Measurements from ENCODE around the gene CCNY. TPM values are rescaled to one million over a fixed set of nuclear protein-coding genes. Genes with fewer than 3 reads are reported as not detected.

CCNY gene
- total RNA-seq, 1 donor from 2014 or later: 85.9 TPM

DNA sequence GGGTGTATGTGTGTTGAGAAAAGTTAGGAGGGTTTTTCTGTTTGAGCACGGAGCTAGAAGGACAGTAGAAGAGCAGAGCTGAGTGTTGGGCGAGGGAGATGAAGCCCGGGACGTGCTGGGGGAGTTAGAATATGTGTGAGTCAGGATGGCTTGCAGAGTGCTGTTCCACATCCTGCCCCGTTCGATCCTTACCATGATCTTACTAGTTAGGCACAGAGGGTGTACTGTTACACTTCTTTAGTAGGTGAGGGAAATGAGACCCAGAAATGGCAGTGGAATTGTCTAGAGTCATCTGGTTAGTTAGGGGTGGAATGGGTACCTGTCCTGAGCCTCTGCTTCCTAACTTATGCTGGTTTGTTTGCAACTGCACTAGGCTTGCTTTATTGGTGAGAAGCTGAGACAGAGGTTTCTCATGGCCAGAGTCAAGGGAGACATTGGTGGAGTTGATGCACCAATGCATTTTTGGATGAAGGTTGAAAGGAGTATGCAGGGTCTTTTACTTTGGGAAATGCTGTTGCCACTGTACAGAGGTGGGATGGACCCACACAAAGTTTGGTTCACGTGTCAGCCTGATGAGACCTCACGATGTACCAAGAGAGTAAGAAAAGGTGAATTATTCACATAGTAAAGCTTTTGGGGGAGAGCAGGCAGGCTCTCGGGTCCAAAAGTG is 42.4 kb downstream of the CCNY start:
- Mint-ChIP-seq H3K27ac (ENCODE audit: unreplicated experiment) (peak overlapping the region; percentile 84), H3K27me3 (ENCODE audit: low read depth, unreplicated experiment) (no peaks in the 10 kb centered on the region), H3K9me3 (ENCODE audit: unreplicated experiment) (no peaks in the 10 kb centered on the region), H3K36me3 (ENCODE audit: low read depth, unreplicated experiment) (peaks cover 7% of the 10 kb centered on the region), H3K4me1 (ENCODE audit: low read depth, unreplicated experiment) (peaks cover 48% of the 10 kb centered on the region), H3K4me3 (ENCODE audit: unreplicated experiment) (peak overlapping the region; percentile 74)
- Histone ChIP-seq H3K27ac (ENCODE audit: low read depth, low read length) (peak overlapping the region; percentile 33), H3K27me3 (ENCODE audit: insufficient read depth, low read length) (no peaks in the 10 kb centered on the region), H3K4me3 (ENCODE audit: insufficient read depth, low read depth, low read length) (no peak overlapping the region), H2AFZ (ENCODE audit: low read depth, low read length) (no peak overlapping the region), H3K4me2 (ENCODE audit: low read length) (peak overlapping the region; percentile 61), H3K9me3 (ENCODE audit: insufficient read depth, low read depth, low read length) (no peaks in the 10 kb centered on the region), H3K36me3 (ENCODE audit: insufficient read depth, low read length) (no peaks in the 10 kb centered on the region), H3K9ac (ENCODE audit: low read length) (peak overlapping the region; percentile 3), H4K20me1 (ENCODE audit: insufficient read depth, low read length) (peaks cover 76% of the 10 kb centered on the region), H3K79me2 (ENCODE audit: insufficient read depth, low read length) (peaks cover 100% of the 10 kb centered on the region), H3K4me1 (ENCODE audit: insufficient read depth, low read length) (peaks cover 29% of the 10 kb centered on the region)
- no peak for TF ChIP-seq EZH2 (IDR thresholded peaks at IDR 0.05; ENCODE audit: insufficient read depth, low read length)
- TF ChIP-seq, protein P1, sequence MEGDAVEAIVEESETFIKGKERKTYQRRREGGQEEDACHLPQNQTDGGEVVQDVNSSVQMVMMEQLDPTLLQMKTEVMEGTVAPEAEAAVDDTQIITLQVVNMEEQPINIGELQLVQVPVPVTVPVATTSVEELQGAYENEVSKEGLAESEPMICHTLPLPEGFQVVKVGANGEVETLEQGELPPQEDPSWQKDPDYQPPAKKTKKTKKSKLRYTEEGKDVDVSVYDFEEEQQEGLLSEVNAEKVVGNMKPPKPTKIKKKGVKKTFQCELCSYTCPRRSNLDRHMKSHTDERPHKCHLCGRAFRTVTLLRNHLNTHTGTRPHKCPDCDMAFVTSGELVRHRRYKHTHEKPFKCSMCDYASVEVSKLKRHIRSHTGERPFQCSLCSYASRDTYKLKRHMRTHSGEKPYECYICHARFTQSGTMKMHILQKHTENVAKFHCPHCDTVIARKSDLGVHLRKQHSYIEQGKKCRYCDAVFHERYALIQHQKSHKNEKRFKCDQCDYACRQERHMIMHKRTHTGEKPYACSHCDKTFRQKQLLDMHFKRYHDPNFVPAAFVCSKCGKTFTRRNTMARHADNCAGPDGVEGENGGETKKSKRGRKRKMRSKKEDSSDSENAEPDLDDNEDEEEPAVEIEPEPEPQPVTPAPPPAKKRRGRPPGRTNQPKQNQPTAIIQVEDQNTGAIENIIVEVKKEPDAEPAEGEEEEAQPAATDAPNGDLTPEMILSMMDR (IDR thresholded peaks at IDR 0.05; ENCODE audit: insufficient read depth, low read depth, low read length): no peak
- FAIRE-seq: peak; percentile 45
- DNase-seq (ENCODE audit: low read depth): peak; percentile 59

GRCh38 chr10:35379226-35380137 is 43.2 kb downstream of the CCNY start:
- H4K20me1 ChIP-seq (ENCODE audit: insufficient read depth, low read length): peaks cover 79% of the 10 kb centered on the region
- peak overlapping the region; percentile 29 for H3K9ac ChIP-seq (ENCODE audit: low read length)

More at GRCh38 chr10:35379226-35380137, 43.2 kb downstream of the CCNY start:
- Mint-ChIP-seq H3K4me3 (ENCODE audit: unreplicated experiment) (no peak overlapping the region), H3K9me3 (ENCODE audit: unreplicated experiment) (no peaks in the 10 kb centered on the region), H3K36me3 (ENCODE audit: low read depth, unreplicated experiment) (peaks cover 7% of the 10 kb centered on the region), H3K4me1 (ENCODE audit: low read depth, unreplicated experiment) (peaks cover 48% of the 10 kb centered on the region), H3K27ac (ENCODE audit: unreplicated experiment) (peak overlapping the region; percentile 81), H3K27me3 (ENCODE audit: low read depth, unreplicated experiment) (no peaks in the 10 kb centered on the region)
- Histone ChIP-seq H3K4me1 (ENCODE audit: insufficient read depth, low read length) (peaks cover 29% of the 10 kb centered on the region), H3K27me3 (ENCODE audit: insufficient read depth, low read length) (no peaks in the 10 kb centered on the region), H3K4me3 (ENCODE audit: insufficient read depth, low read depth, low read length) (no peak overlapping the region), H2AFZ (ENCODE audit: low read depth, low read length) (no peak overlapping the region), H3K79me2 (ENCODE audit: insufficient read depth, low read length) (peaks cover 98% of the 10 kb centered on the region), H3K4me2 (ENCODE audit: low read length) (peak overlapping the region; percentile 61), H3K36me3 (ENCODE audit: insufficient read depth, low read length) (no peaks in the 10 kb centered on the region), H3K9me3 (ENCODE audit: insufficient read depth, low read depth, low read length) (no peaks in the 10 kb centered on the region), H3K27ac (ENCODE audit: low read depth, low read length) (peak overlapping the region; percentile 44)
- FAIRE-seq (peak; percentile 17), DNase-seq (ENCODE audit: low read depth) (peak; percentile 67)
- TF ChIP-seq EZH2 (IDR thresholded peaks at IDR 0.05; ENCODE audit: insufficient read depth, low read length): no peak
- TF ChIP-seq, protein P1 (IDR thresholded peaks at IDR 0.05; ENCODE audit: insufficient read depth, low read depth, low read length): no peak

Measured in astrocyte (in vitro differentiated cells and primary cell).